Nucleus accumbens (tissue), 56 donors: ENCODE results near the gene HECTD2.
"Not testable (repeated sequence)": the region's sequence is repeated elsewhere in the genome, so short reads cannot be mapped to it uniquely, and the experiment has no call there.

ENCODE experiments used
- DNase-seq, 56 donors: peaks; one replicate each; lab custom pipeline; 2025; lab: John Stamatoyannopoulos, UW

Gene HECTD2

GRCh38 chr10:91409869-91410637 lies at the start of gene HECTD2:
Gene HECTD2, plus strand, starts transcription at chr10:91410344. Its CDS starts 95 bp downstream, at chr10:91410439.
- DNase-seq = peak in 55 of 56 donors; percentile 20 to 90 (median 73)

- no peak for DNase-seq
Observed at GRCh38 chr10:91360461-91360860, 49.7 kb upstream of the HECTD2 start.

GRCh38 chr10:91365519-91365918 lies 44.6 kb upstream of the HECTD2 start:
- not testable (repeated sequence) for DNase-seq

GRCh38 chr10:91366704-91367103 lies 43.4 kb upstream of the HECTD2 start:
- DNase-seq = no peak

- peak in 1 of 56 donors; percentile 24 for DNase-seq
Observed at GRCh38 chr10:91367127-91367531, 43.0 kb upstream of the HECTD2 start.

- DNase-seq = no peak
Observed at GRCh38 chr10:91367558-91367957, 42.6 kb upstream of the HECTD2 start.

GRCh38 chr10:91369978-91370589 lies 40.1 kb upstream of the HECTD2 start:
- not testable (repeated sequence) for DNase-seq

- DNase-seq = no peak
Observed at GRCh38 chr10:91374052-91374451, 36.1 kb upstream of the HECTD2 start.

- DNase-seq = peak in 9 of 56 donors; percentile 7 to 35 (median 27)
Observed at GRCh38 chr10:91378061-91378460, 32.1 kb upstream of the HECTD2 start.

- no peak for DNase-seq
Observed at GRCh38 chr10:91380873-91381256, 29.3 kb upstream of the HECTD2 start.

- peak in 15 of 56 donors; percentile 1 to 27 (median 9) for DNase-seq
Observed at GRCh38 chr10:91381257-91381891, 28.8 kb upstream of the HECTD2 start.

- no peak for DNase-seq
Observed at GRCh38 chr10:91385306-91386085, 24.6 kb upstream of the HECTD2 start.

- no peak for DNase-seq
Observed at GRCh38 chr10:91389636-91390512, 20.3 kb upstream of the HECTD2 start.

- DNase-seq = not testable (repeated sequence)
Observed at GRCh38 chr10:91390513-91390825, 19.7 kb upstream of the HECTD2 start.

- no peak for DNase-seq
Observed at GRCh38 chr10:91391920-91392319, 18.2 kb upstream of the HECTD2 start.

- no peak for DNase-seq
Observed at GRCh38 chr10:91406322-91406721, 3.8 kb upstream of the HECTD2 start.

- peak in 52 of 56 donors; percentile 25 to 87 (median 70) for DNase-seq
Observed at GRCh38 chr10:91409069-91409868, 875 bp upstream of the HECTD2 start.

GRCh38 chr10:91410638-91411371 lies 661 bp downstream of the HECTD2 start:
- DNase-seq = peak in 30 of 56 donors; percentile 18 to 73 (median 41)
